GM12873 (cell line): Measurements from ENCODE around the gene PSMC4.

Experiments
- CTCF ChIP-seq: IDR thresholded peaks from 2 replicates; pipeline ENCODE4 v1.5.1; 2012; ENCODE audit warnings: low read depth, mild to moderate bottlenecking, moderate library complexity, low read length, control low read depth; ENCODE audit not compliant: insufficient read depth; ENCODE audit errors: missing control alignments

Gene PSMC4

DNA sequence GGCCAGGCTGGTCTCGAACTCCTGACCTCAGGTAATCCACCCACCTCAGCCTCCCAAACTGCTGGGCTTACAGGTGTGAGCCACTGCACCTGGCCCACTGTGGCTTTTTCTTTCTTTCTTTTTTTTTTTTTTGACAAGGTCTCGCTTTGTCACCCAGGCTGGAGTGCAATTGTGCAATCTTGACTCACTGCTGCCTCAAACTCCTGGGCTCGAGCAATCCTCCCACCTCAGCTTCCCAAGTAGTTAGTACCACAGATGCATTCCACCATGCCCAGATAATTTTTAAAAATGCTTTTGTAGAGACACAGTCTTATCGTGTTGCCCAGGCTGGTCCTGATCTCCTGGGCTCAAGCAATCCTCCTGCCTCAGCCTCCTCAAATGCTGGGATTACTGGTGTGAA, 24.4 kb upstream of the PSMC4 start:
- TF ChIP-seq CTCF = no peak

GRCh38 chr19:39949026-39949747, 21.8 kb upstream of the PSMC4 start:
- TF ChIP-seq CTCF = no peak

- no peak for TF ChIP-seq CTCF
Measured at GRCh38 chr19:39951065-39951650, 19.8 kb upstream of the PSMC4 start.

DNA sequence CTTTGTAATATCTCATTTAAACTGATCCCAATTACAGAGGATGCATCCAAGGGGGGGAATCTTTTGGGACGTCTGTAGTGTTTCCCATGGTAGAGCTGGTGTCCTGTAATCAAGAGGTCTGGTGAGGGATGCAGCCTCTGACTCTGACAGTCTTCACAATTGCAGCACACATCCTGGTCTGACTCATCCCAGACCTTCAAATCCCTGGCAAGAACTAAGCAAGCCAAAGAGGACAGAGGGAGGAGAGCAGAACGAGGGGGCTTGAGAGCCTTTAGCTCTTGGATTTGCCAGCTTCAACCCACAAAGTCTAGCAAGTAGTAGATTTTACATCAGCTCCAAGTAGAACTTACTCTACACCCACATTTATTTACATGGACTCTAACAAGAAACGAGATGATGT, 19.3 kb upstream of the PSMC4 start:
- TF ChIP-seq CTCF = no peak

DNA sequence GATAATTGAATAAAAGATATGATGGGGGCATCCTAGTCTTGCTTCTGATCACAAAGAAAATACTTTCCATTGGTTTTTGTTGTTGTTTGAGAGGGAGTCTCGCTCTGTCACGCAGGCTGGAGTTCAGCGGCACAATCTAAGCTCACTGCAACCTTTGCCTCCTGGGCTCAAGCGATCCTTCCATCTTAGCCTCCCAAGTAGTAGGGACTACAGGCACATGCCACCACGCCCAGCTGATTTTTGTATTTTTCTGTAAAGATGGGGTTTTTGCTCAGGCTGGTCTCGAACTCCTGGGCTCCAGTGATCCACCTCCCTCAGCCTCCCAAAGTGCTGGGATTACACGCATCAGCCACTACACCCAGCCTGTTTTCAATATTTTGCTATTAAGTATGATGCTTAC, 17.1 kb upstream of the PSMC4 start:
- TF ChIP-seq CTCF = no peak

- TF ChIP-seq CTCF = no peak
Measured at GRCh38 chr19:39963898-39964297, 7.1 kb upstream of the PSMC4 start.

GRCh38 chr19:39966617-39967016, 4.3 kb upstream of the PSMC4 start:
- TF ChIP-seq CTCF = no peak
